GM12878 (cell line): ENCODE measurements around the gene CIB4. TPM values are rescaled to one million over a fixed set of nuclear protein-coding genes. Genes with fewer than 3 reads are reported as not detected.

Source experiments
- ATAC-seq: fragments of 200-7000 bp; cut with Tn5 transposase; 3 replicates; pipeline ENCODE4 v1.9.1; 2020; ENCODE audit warnings: mild to moderate bottlenecking, moderate library complexity
- BruUV-seq: library from RNA; stranded (reverse); fragments of 400-500 nt; replicated peaks from 2 replicates; lab custom pipeline; 2021; lab: Mats Ljungman, UMichigan
- CTCF ChIA-PET: fragments of 300-600 bp; sonication (Branson Sonifier 250); formaldehyde crosslinking; extraction: SDS; loops from one replicate; lab custom pipeline; 2021; ENCODE audit warnings: inconsistent platforms; lab: Yijun Ruan, JAX
- POLR2A ChIA-PET: fragments of 350-600 bp; formaldehyde crosslinking; extraction: SDS; loops from one replicate; lab custom pipeline; 2021; ENCODE audit warnings: inconsistent platforms; lab: Charles Lee
- RAD21 ChIA-PET: fragments of 300-600 bp; sonication (Branson Sonifier 250); formaldehyde crosslinking; loops from one replicate; lab custom pipeline; 2023; ENCODE audit warnings: antibody characterized with exemption; ENCODE audit not compliant: unreplicated experiment; lab: Charles Lee
- SMC1A ChIA-PET: fragments of 300-600 bp; sonication (Branson Sonifier 250); formaldehyde crosslinking; loops from one replicate; lab custom pipeline; 2023; ENCODE audit not compliant: unreplicated experiment, uncharacterized antibody; lab: Charles Lee
- DNase-seq: peaks from one replicate; pipeline ENCODE4 v3.0.0-alpha.2; 2011; ENCODE audit warnings: low read depth, low spot score
- FAIRE-seq: peaks from 3 replicates; lab custom pipeline; 2011; peaks lifted over from hg19 to GRCh38; lab: Jason Lieb, UNC
- H2AFZ ChIP-seq: 2 replicates; pipeline ENCODE4 v1.6.0; 2011; ENCODE audit warnings: low read depth, low read length, control low read depth; ENCODE audit not compliant: control insufficient read depth
- H3K27ac ChIP-seq: 2 replicates; pipeline ENCODE4 v1.5.1; 2011; ENCODE audit warnings: control low read depth; ENCODE audit not compliant: control insufficient read depth, insufficient read depth
- H3K27me3 ChIP-seq, 2 experiments: replicated peaks in 1 of 2; 2 replicates each; pipeline versions ENCODE4 v1.6.0 to v1.6.1; 2011; ENCODE audit warnings: low read length in 1 of 2; ENCODE audit not compliant: control insufficient read depth in 2 of 2, insufficient read depth in 2 of 2
- H3K36me3 ChIP-seq, 2 experiments: 2 replicates each; pipeline ENCODE4 v1.5.1; 2011; ENCODE audit warnings: low read length in 1 of 2; ENCODE audit not compliant: control insufficient read depth in 2 of 2, insufficient read depth in 2 of 2
- H3K4me1 ChIP-seq: 2 replicates; pipeline ENCODE4 v1.6.1; 2011; ENCODE audit warnings: mild to moderate bottlenecking, low read length, moderate library complexity, mixed read lengths; ENCODE audit not compliant: control insufficient read depth, insufficient read depth
- H3K4me2 ChIP-seq: 2 replicates; pipeline ENCODE4 v1.6.0; 2011; ENCODE audit warnings: control low read depth; ENCODE audit not compliant: control insufficient read depth, insufficient read depth
- H3K4me3 ChIP-seq: fragments of 200-600 bp; sonication (generic); 2 replicates; pipeline ENCODE4 v1.5.1; 2016
- H3K79me2 ChIP-seq: 2 replicates; pipeline ENCODE4 v1.6.0; 2011; ENCODE audit warnings: low read length; ENCODE audit not compliant: control insufficient read depth, insufficient read depth
- H3K9ac ChIP-seq: 2 replicates; pipeline ENCODE4 v1.8.0; 2011; ENCODE audit warnings: low read length, control low read depth, mixed read lengths; ENCODE audit not compliant: control insufficient read depth, insufficient read depth
- H3K9me3 ChIP-seq: replicated peaks from 3 replicates; pipeline ENCODE4 v1.5.1; 2011; ENCODE audit warnings: mild to moderate bottlenecking, low read length; ENCODE audit not compliant: control insufficient read depth, insufficient read depth
- H4K20me1 ChIP-seq: 2 replicates; pipeline ENCODE4 v1.6.0; 2011; ENCODE audit not compliant: control insufficient read depth, insufficient read depth
- BMI1 ChIP-seq: fragments of 450-650 bp; IDR thresholded peaks from 2 replicates; pipeline ENCODE4 v1.6.1; 2016; ENCODE audit warnings: mild to moderate bottlenecking, moderate library complexity, borderline replicate concordance
- BRCA1 ChIP-seq: IDR thresholded peaks from 2 replicates; pipeline ENCODE4 v1.6.1; 2011; ENCODE audit warnings: low read depth, low read length, improper control_type of control experiment
- CBFB ChIP-seq: IDR thresholded peaks from 2 replicates; pipeline ENCODE4 v1.6.1; 2016; ENCODE audit warnings: antibody characterized with exemption, low read depth
- CTCF ChIP-seq, 3 experiments: IDR thresholded peaks in 2 of 3; conservative IDR thresholded peaks in 1 of 3; 2 replicates each; pipeline ENCODE4 v1.5.1; 2011; ENCODE audit warnings: low read depth in 3 of 3, low read length in 3 of 3, mild to moderate bottlenecking in 3 of 3, control low read depth in 2 of 3, moderate library complexity in 2 of 3, inconsistent platforms in 1 of 3, mixed read lengths in 1 of 3; ENCODE audit not compliant: control insufficient read depth in 2 of 3, insufficient read depth in 1 of 3; ENCODE audit errors: extremely low read depth in 1 of 3
- E2F4 ChIP-seq: IDR thresholded peaks from 2 replicates; pipeline ENCODE4 v1.6.1; 2012; ENCODE audit warnings: low read depth, low read length, improper control_type of control experiment
- FOS ChIP-seq: IDR thresholded peaks from 3 replicates; pipeline ENCODE4 v1.6.1; 2011; ENCODE audit warnings: borderline replicate concordance; ENCODE audit not compliant: insufficient read length; ENCODE audit errors: extremely low read depth
- JUNB ChIP-seq: IDR thresholded peaks from 2 replicates; pipeline ENCODE4 v1.6.1; 2016; ENCODE audit warnings: antibody characterized with exemption, mild to moderate bottlenecking
- NR2C1 ChIP-seq: fragments of 450-650 bp; IDR thresholded peaks from 2 replicates; pipeline ENCODE4 v1.6.1; 2017; ENCODE audit warnings: antibody characterized with exemption, mild to moderate bottlenecking, moderate library complexity
- RB1 ChIP-seq: fragments of 450-650 bp; formaldehyde crosslinking; IDR thresholded peaks from 2 replicates; pipeline ENCODE4 v1.6.1; 2017; ENCODE audit warnings: mild to moderate bottlenecking, borderline replicate concordance
- SIN3A ChIP-seq: IDR thresholded peaks from 2 replicates; pipeline ENCODE4 v1.6.1; 2012; ENCODE audit warnings: low read depth, low read length, improper control_type of control experiment
- SUZ12 ChIP-seq: fragments of 200-600 bp; sonication (generic); IDR thresholded peaks from one replicate; pipeline ENCODE4 v1.6.1; 2018; ENCODE audit warnings: antibody characterized with exemption, mild to moderate bottlenecking; ENCODE audit not compliant: unreplicated experiment
- ZBED1 ChIP-seq: IDR thresholded peaks from 2 replicates; pipeline ENCODE4 v1.6.1; 2016; ENCODE audit warnings: borderline replicate concordance
- ZNF384 ChIP-seq: IDR thresholded peaks from 2 replicates; pipeline ENCODE4 v1.6.1; 2012; ENCODE audit warnings: low read depth, mild to moderate bottlenecking, low read length, improper control_type of control experiment, borderline replicate concordance
- WGBS: methylation state at CpG from one replicate; pipeline ENCODE4 v1.1.6; 2016; ENCODE audit warnings: low lambda C conversion rate; ENCODE audit not compliant: insufficient replicate concordance, insufficient coverage; ENCODE audit errors: missing lambda C conversion rate; 5-methylcytosine and 5-hydroxymethylcytosine counted together
- in situ Hi-C: fragments of 300-500 bp; cut with MboI; formaldehyde crosslinking; loops from 9 replicates; pipeline ENCODE4 v1.14.3; 2018; ENCODE audit warnings: mixed read lengths
- intact Hi-C: fragments of 100-400 bp; cut with micrococcal nuclease; formaldehyde crosslinking; loops from one replicate; pipeline ENCODE4 v1.14.2; 2022; ENCODE audit not compliant: unreplicated experiment
- polyA plus RNA-seq, 11 experiments: library from polyadenylated mRNA; depleted of rRNA in 4 of 11; unstranded in 6 of 11; stranded (reverse) in 5 of 11; fragments of >200 nt; fragmentation: Nextera tagmentation in 4 of 11; fragmentation: Illumina TruSeq in 1 of 11; extraction: Ambion mirVana in 4 of 11; extraction: Trizol in 1 of 11; gene quantifications; 1 replicate in 1 of 11; 2 replicates in 10 of 11; pipeline versions ENCODE4 v1.2.1 to v1.2.3, GENCODE V29; 2011 to 2016; ENCODE audit warnings: inconsistent platforms in 2 of 11, missing spikeins in 2 of 11, low read depth in 1 of 11
- total RNA-seq, 4 experiments: library from RNA; depleted of rRNA in 3 of 4; stranded (reverse); fragments of >200 nt in 3 of 4; fragmentation: Illumina TruSeq in 1 of 4; extraction: Trizol in 1 of 4; gene quantifications; 2 replicates each; pipeline versions ENCODE4 v1.2.1 to v1.2.3, GENCODE V29; 2013 to 2021
- TF ChIP-seq, protein P1 (sequence below): fragments of 450-650 bp; IDR thresholded peaks from 2 replicates; pipeline ENCODE4 v1.6.1; 2016; ENCODE audit warnings: mild to moderate bottlenecking, moderate library complexity, borderline replicate concordance

Gene CIB4
- total and polyA plus RNA-seq, 10 of the 15 experiments (the other 5 are each of a cell fraction or from before 2014, with no cell fraction given), result not detected

- Histone ChIP-seq H2AFZ (no peak overlapping the region), H3K9ac (no peak overlapping the region), H3K27me3 (peaks cover 5 to 7% of the 10 kb centered on the region in 2 experiments; a peak in 3 of 4 replicates), H3K4me2 (no peak overlapping the region), H4K20me1 (no peaks in the 10 kb centered on the region), H3K9me3 (no peaks in the 10 kb centered on the region), H3K4me1 (no peaks in the 10 kb centered on the region), H3K27ac (no peak overlapping the region), H3K4me3 (no peak overlapping the region), H3K79me2 (no peaks in the 10 kb centered on the region)
- no TSS peak for BruUV-seq
- ATAC-seq (no peak), DNase-seq (no peak), FAIRE-seq (no peak)
- RAD21 ChIA-PET, result no interaction called here
- POLR2A ChIA-PET, result no interaction called here
- intact Hi-C loops (no loop called here), in situ Hi-C loops (no loop called here)
- CTCF ChIA-PET, result no interaction called here
- 18% methylated on average over 4 of the region's 4 CpGs for WGBS
- SMC1A ChIA-PET, result no interaction called here
- TF ChIP-seq CBFB (no peak), CTCF (IDR thresholded peaks at IDR 0.05 in 2 of 3, conservative IDR thresholded peaks at IDR 0.05 in 1 of 3; ENCODE audit: control insufficient read depth in 2 of 3, extremely low read depth in 1 of 3, insufficient read depth in 1 of 3, low read depth in 3 of 3, low read length in 3 of 3) (no peak), BRCA1 (no peak), RB1 (no peak), ZBED1 (no peak), SIN3A (no peak), SUZ12 (no peak), BMI1 (no peak), FOS (no peak), JUNB (no peak), E2F4 (no peak), NR2C1 (no peak), ZNF384 (no peak)
- TF ChIP-seq, protein P1, sequence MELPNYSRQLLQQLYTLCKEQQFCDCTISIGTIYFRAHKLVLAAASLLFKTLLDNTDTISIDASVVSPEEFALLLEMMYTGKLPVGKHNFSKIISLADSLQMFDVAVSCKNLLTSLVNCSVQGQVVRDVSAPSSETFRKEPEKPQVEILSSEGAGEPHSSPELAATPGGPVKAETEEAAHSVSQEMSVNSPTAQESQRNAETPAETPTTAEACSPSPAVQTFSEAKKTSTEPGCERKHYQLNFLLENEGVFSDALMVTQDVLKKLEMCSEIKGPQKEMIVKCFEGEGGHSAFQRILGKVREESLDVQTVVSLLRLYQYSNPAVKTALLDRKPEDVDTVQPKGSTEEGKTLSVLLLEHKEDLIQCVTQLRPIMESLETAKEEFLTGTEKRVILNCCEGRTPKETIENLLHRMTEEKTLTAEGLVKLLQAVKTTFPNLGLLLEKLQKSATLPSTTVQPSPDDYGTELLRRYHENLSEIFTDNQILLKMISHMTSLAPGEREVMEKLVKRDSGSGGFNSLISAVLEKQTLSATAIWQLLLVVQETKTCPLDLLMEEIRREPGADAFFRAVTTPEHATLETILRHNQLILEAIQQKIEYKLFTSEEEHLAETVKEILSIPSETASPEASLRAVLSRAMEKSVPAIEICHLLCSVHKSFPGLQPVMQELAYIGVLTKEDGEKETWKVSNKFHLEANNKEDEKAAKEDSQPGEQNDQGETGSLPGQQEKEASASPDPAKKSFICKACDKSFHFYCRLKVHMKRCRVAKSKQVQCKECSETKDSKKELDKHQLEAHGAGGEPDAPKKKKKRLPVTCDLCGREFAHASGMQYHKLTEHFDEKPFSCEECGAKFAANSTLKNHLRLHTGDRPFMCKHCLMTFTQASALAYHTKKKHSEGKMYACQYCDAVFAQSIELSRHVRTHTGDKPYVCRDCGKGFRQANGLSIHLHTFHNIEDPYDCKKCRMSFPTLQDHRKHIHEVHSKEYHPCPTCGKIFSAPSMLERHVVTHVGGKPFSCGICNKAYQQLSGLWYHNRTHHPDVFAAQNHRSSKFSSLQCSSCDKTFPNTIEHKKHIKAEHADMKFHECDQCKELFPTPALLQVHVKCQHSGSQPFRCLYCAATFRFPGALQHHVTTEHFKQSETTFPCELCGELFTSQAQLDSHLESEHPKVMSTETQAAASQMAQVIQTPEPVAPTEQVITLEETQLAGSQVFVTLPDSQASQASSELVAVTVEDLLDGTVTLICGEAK, result no peak
- TF ChIP-seq, all 136 proteins: peak for 0
- no peaks in the 10 kb centered on the region for H3K36me3 ChIP-seq
Measured at GRCh38 chr2:26584191-26584590, 57.0 kb downstream of the CIB4 start.
